Astrocyte (in vitro differentiated cells and primary cell): ENCODE data around the gene OTOG. TPM values are rescaled to one million over a fixed set of nuclear protein-coding genes. Genes with fewer than 3 reads are reported as not detected.

ENCODE experiments used
- DNase-seq: peaks from one replicate; pipeline ENCODE4 v3.0.0-alpha.2; 2010; ENCODE audit warnings: low read depth
- FAIRE-seq: peaks from 2 replicates; lab custom pipeline; 2011; peaks lifted over from hg19 to GRCh38; lab: Jason Lieb, UNC
- H2AFZ ChIP-seq: 2 replicates; pipeline ENCODE4 v1.6.0; 2012; ENCODE audit warnings: low read depth, low read length, inconsistent platforms
- H3K27ac ChIP-seq: 2 replicates; pipeline ENCODE4 v1.5.1; 2011; ENCODE audit warnings: low read depth, low read length, inconsistent platforms
- H3K27me3 ChIP-seq: 2 replicates; pipeline ENCODE4 v1.6.0; 2011; ENCODE audit warnings: low read length, inconsistent platforms; ENCODE audit not compliant: insufficient read depth
- H3K36me3 ChIP-seq: 2 replicates; pipeline ENCODE4 v1.5.1; 2011; ENCODE audit warnings: low read length, inconsistent platforms; ENCODE audit not compliant: insufficient read depth
- H3K4me1 ChIP-seq: 2 replicates; pipeline ENCODE4 v1.5.1; 2011; ENCODE audit warnings: low read length, inconsistent platforms; ENCODE audit not compliant: insufficient read depth
- H3K4me2 ChIP-seq: 2 replicates; pipeline ENCODE4 v1.6.0; 2012; ENCODE audit warnings: low read length, inconsistent platforms
- H3K4me3 ChIP-seq: 2 replicates; pipeline ENCODE4 v1.5.1; 2011; ENCODE audit warnings: low read depth, mild to moderate bottlenecking, low read length, inconsistent platforms; ENCODE audit not compliant: insufficient read depth
- H3K79me2 ChIP-seq: 2 replicates; pipeline ENCODE4 v1.6.0; 2012; ENCODE audit warnings: mild to moderate bottlenecking, low read length, inconsistent platforms; ENCODE audit not compliant: insufficient read depth
- H3K9ac ChIP-seq: 2 replicates; pipeline ENCODE4 v1.6.0; 2012; ENCODE audit warnings: mild to moderate bottlenecking, low read length, inconsistent platforms
- H3K9me3 ChIP-seq: 2 replicates; pipeline ENCODE4 v1.5.1; 2012; ENCODE audit warnings: low read depth, mild to moderate bottlenecking, low read length, inconsistent platforms; ENCODE audit not compliant: insufficient read depth
- H4K20me1 ChIP-seq: 2 replicates; pipeline ENCODE4 v1.6.0; 2012; ENCODE audit warnings: low read length, inconsistent platforms; ENCODE audit not compliant: insufficient read depth
- H3K27ac Mint-ChIP-seq: one replicate; pipeline ENCODE4 v1.8.0; 2021; ENCODE audit warnings: mild to moderate bottlenecking, mixed read lengths; ENCODE audit not compliant: unreplicated experiment
- H3K27me3 Mint-ChIP-seq: one replicate; pipeline ENCODE4 v1.8.0; 2021; ENCODE audit warnings: low read depth, mixed read lengths; ENCODE audit not compliant: unreplicated experiment
- H3K36me3 Mint-ChIP-seq: one replicate; pipeline ENCODE4 v1.8.0; 2021; ENCODE audit warnings: low read depth, mixed read lengths; ENCODE audit not compliant: unreplicated experiment
- H3K4me1 Mint-ChIP-seq: one replicate; pipeline ENCODE4 v1.8.0; 2021; ENCODE audit warnings: low read depth, mixed read lengths; ENCODE audit not compliant: unreplicated experiment
- H3K4me3 Mint-ChIP-seq: one replicate; pipeline ENCODE4 v1.8.0; 2021; ENCODE audit warnings: mild to moderate bottlenecking, moderate library complexity, mixed read lengths; ENCODE audit not compliant: unreplicated experiment
- H3K9me3 Mint-ChIP-seq: one replicate; pipeline ENCODE4 v1.8.0; 2021; ENCODE audit warnings: mild to moderate bottlenecking, mixed read lengths; ENCODE audit not compliant: unreplicated experiment
- EZH2 ChIP-seq: IDR thresholded peaks from 2 replicates; pipeline ENCODE4 v1.6.1; 2012; ENCODE audit warnings: mild to moderate bottlenecking, low read length, inconsistent platforms; ENCODE audit not compliant: insufficient read depth
- total RNA-seq: library from RNA; stranded (reverse); gene quantifications from 2 replicates; pipeline ENCODE4 v1.2.1, GENCODE V29; 2021
- TF ChIP-seq, protein P1 (sequence below): IDR thresholded peaks from 2 replicates; pipeline ENCODE4 v1.5.1; 2011; ENCODE audit warnings: low read depth, mild to moderate bottlenecking, inconsistent platforms, low read length, moderate library complexity; ENCODE audit not compliant: insufficient read depth

OTOG gene
- total RNA-seq, 1 donor from 2014 or later, result not detected

DNA sequence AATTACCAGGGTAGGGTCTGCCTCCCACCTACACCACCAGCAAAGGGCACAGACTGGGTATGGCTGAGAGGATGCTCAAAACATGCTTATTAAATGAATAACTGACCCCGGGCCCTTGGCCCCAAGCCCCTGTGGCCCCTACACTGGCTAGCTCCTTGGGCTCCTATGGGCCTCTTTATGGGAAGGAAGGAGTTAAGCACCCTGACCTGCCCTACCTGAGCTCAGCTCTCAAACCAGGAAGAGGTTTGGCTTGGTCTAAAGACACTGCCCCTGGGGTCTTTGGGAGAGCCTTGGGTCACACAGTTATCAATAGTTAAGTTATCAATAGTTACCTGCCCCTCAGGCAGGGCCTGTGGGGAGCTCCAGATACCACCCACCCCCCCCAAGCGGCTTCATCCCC is 4.0 kb upstream of the OTOG start:
- no peak overlapping the region for H3K27ac Mint-ChIP-seq
- Histone ChIP-seq H3K4me3 (no peak overlapping the region), H3K27ac (no peak overlapping the region), H3K9ac (no peak overlapping the region), H3K79me2 (no peaks in the 10 kb centered on the region), H3K9me3 (no peaks in the 10 kb centered on the region), H3K36me3 (no peaks in the 10 kb centered on the region), H4K20me1 (no peaks in the 10 kb centered on the region), H3K4me2 (no peak overlapping the region), H3K4me1 (no peaks in the 10 kb centered on the region), H3K27me3 (peaks cover 14% of the 10 kb centered on the region), H2AFZ (no peak overlapping the region)
- DNase-seq (no peak), FAIRE-seq (no peak)
- H3K4me1 Mint-ChIP-seq, result peaks cover 3% of the 10 kb centered on the region
- TF ChIP-seq, protein P1, sequence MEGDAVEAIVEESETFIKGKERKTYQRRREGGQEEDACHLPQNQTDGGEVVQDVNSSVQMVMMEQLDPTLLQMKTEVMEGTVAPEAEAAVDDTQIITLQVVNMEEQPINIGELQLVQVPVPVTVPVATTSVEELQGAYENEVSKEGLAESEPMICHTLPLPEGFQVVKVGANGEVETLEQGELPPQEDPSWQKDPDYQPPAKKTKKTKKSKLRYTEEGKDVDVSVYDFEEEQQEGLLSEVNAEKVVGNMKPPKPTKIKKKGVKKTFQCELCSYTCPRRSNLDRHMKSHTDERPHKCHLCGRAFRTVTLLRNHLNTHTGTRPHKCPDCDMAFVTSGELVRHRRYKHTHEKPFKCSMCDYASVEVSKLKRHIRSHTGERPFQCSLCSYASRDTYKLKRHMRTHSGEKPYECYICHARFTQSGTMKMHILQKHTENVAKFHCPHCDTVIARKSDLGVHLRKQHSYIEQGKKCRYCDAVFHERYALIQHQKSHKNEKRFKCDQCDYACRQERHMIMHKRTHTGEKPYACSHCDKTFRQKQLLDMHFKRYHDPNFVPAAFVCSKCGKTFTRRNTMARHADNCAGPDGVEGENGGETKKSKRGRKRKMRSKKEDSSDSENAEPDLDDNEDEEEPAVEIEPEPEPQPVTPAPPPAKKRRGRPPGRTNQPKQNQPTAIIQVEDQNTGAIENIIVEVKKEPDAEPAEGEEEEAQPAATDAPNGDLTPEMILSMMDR, result no peak
- TF ChIP-seq EZH2, result no peak
- H3K36me3 Mint-ChIP-seq, result no peaks in the 10 kb centered on the region
- H3K9me3 Mint-ChIP-seq, result peaks cover 3% of the 10 kb centered on the region
- H3K27me3 Mint-ChIP-seq, result peaks cover 78% of the 10 kb centered on the region
- H3K4me3 Mint-ChIP-seq, result no peak overlapping the region

- DNase-seq, result no peak
- TF ChIP-seq, protein P1, result no peak
- peak; percentile 41 for TF ChIP-seq EZH2
- Mint-ChIP-seq H3K27ac (no peak overlapping the region), H3K27me3 (peaks cover 74% of the 10 kb centered on the region), H3K4me1 (peaks cover 3% of the 10 kb centered on the region), H3K9me3 (peaks cover 3% of the 10 kb centered on the region), H3K36me3 (no peaks in the 10 kb centered on the region), H3K4me3 (no peak overlapping the region)
- H3K27ac ChIP-seq, result no peak overlapping the region
- H4K20me1 ChIP-seq, result no peaks in the 10 kb centered on the region
- no peaks in the 10 kb centered on the region for H3K36me3 ChIP-seq
- no peak for FAIRE-seq
- H2AFZ ChIP-seq, result no peak overlapping the region
- H3K27me3 ChIP-seq, result peaks cover 14% of the 10 kb centered on the region
- no peaks in the 10 kb centered on the region for H3K79me2 ChIP-seq
- H3K9ac ChIP-seq, result no peak overlapping the region
- no peak overlapping the region for H3K4me2 ChIP-seq
- H3K4me1 ChIP-seq, result no peaks in the 10 kb centered on the region
- H3K4me3 ChIP-seq, result no peak overlapping the region
- H3K9me3 ChIP-seq, result no peaks in the 10 kb centered on the region
Measured at GRCh38 chr11:17543574-17544180, 3.4 kb upstream of the OTOG start.

DNA sequence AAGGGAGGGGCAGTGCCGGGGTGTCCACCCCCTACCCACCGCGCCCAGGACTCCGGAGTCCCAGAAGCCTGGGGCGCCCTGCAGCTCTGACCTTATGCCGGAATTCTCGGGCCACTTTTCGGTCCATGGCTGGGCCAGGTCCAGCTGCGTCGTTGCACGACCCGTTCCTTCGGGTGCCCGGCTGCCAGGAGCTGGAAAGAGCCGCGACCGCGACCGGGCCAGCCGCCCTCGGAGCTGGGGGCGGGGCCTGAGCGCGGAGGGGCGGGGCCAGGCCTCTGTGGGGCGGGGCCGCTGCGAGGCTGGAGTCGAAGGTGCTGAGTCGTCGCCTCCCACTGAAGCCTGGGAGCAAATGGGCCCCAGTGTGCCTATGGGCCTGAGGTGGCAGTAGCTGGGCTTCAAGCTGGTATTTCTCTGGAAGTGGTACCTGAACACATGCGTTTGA is 2.9 kb upstream of the OTOG start, which contains the start of gene USH1C:
Gene USH1C (minus strand): TSS at position 236 of the 442 bp plus-strand sequence. CDS start 109 bp downstream, at position 127.
- Histone ChIP-seq H3K27me3 (peaks cover 14% of the 10 kb centered on the region), H2AFZ (no peak within 1 kb of the TSS), H3K4me3 (no peak within 1 kb of the TSS), H3K9ac (no peak within 1 kb of the TSS), H3K79me2 (no peaks in the 10 kb centered on the region), H3K4me1 (no peaks in the 10 kb centered on the region), H3K36me3 (no peaks in the 10 kb centered on the region), H4K20me1 (no peaks in the 10 kb centered on the region), H3K4me2 (no peak within 1 kb of the TSS), H3K27ac (no peak within 1 kb of the TSS), H3K9me3 (no peaks in the 10 kb centered on the region)
- peaks cover 69% of the 10 kb centered on the region for H3K27me3 Mint-ChIP-seq
- H3K9me3 Mint-ChIP-seq, result peaks cover 3% of the 10 kb centered on the region
- no peak for TF ChIP-seq EZH2
- TF ChIP-seq, protein P1, result no peak
- no peak for DNase-seq
- H3K4me3 Mint-ChIP-seq, result no peak within 1 kb of the TSS
- no peaks in the 10 kb centered on the region for H3K36me3 Mint-ChIP-seq
- peaks cover 3% of the 10 kb centered on the region for H3K4me1 Mint-ChIP-seq
- H3K27ac Mint-ChIP-seq, result no peak within 1 kb of the TSS
- no peak for FAIRE-seq
